Activated T-cell treated with anti-CD3 and anti-CD28 coated beads, Interleukin-2, amount 50 U/mL, for 72 hours (primary cell): ENCODE measurements around the gene SPINT2. TPM values are rescaled to one million over a fixed set of nuclear protein-coding genes. Genes with fewer than 3 reads are reported as not detected.
A peak's percentile ranks its signal among the peaks of the same experiment; 100 is the strongest.

Experiments used
- ATAC-seq, 2 donors: fragments of 150-1000 bp; cut with Tn5 transposase; replicated peaks in 1 of 2; 2 replicates each; pipeline ENCODE4 v1.10.0; 2021; ENCODE audit warnings: moderate library complexity in 2 of 2, mild to moderate bottlenecking in 1 of 2
- DNase-seq, 2 donors: peaks; one replicate each; pipeline ENCODE4 v3.0.0; 2021 to 2022; ENCODE audit warnings: mixed read lengths in 1 of 2
- H3K27ac Mint-ChIP-seq: one replicate; pipeline ENCODE4 v1.8.0; 2022; ENCODE audit warnings: mild to moderate bottlenecking, moderate library complexity, mixed read lengths
- H3K27me3 Mint-ChIP-seq: one replicate; pipeline ENCODE4 v1.8.0; 2022; ENCODE audit warnings: low read depth, mixed read lengths
- H3K36me3 Mint-ChIP-seq, 2 donors: one replicate each; pipeline ENCODE4 v1.8.0; 2022; ENCODE audit warnings: mixed read lengths in 2 of 2, mild to moderate bottlenecking in 1 of 2; ENCODE audit not compliant: insufficient read depth in 2 of 2
- H3K4me1 Mint-ChIP-seq: one replicate; pipeline ENCODE4 v1.8.0; 2022; ENCODE audit warnings: low read depth, mixed read lengths
- H3K4me3 Mint-ChIP-seq, 2 donors: one replicate each; pipeline ENCODE4 v1.8.0; 2022; ENCODE audit warnings: mild to moderate bottlenecking in 2 of 2, mixed read lengths in 2 of 2, moderate library complexity in 2 of 2
- H3K9me3 Mint-ChIP-seq, 2 donors: one replicate each; pipeline ENCODE4 v1.8.0; 2022; ENCODE audit warnings: mixed read lengths in 2 of 2
- total RNA-seq, 2 donors: library from RNA; stranded (reverse); gene quantifications; one replicate each; pipeline ENCODE4 v1.2.3, GENCODE V29; 2022

The SPINT2 gene
- total RNA-seq, 2 donors from 2014 or later: 89.1 to 115 TPM

DNA sequence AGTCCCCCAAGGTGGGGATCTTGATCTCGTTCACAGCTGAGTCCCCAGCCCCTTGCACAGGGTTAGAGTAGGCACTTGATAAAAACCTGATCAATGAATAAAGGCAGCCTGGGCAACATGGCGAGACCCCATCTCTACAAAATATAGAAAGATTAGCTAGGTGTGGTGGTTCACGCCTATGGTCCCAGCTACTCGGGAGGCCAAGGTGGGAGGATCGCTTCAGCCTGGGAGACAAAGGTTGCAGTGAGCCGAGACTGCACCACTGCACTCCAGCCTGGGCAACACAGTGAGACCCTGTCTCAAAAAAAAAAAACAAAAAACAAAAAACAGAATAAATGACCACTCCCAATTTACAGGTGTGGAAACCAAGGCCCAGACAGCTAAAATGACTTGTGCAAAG is 46.6 kb downstream of the SPINT2 start:
- H3K27me3 Mint-ChIP-seq: no peaks in the 10 kb centered on the region
- H3K36me3 Mint-ChIP-seq: peaks cover 2 to 3% of the 10 kb centered on the region in 2 donors
- ATAC-seq: no peak
- H3K4me3 Mint-ChIP-seq: no peak overlapping the region
- H3K9me3 Mint-ChIP-seq: peaks cover 0 to 2% of the 10 kb centered on the region in 2 donors
- peaks cover 30% of the 10 kb centered on the region for H3K4me1 Mint-ChIP-seq
- no peak for DNase-seq
- no peak overlapping the region for H3K27ac Mint-ChIP-seq

- ATAC-seq: peak; percentile 93 to 95
- no peaks in the 10 kb centered on the region for H3K27me3 Mint-ChIP-seq
Measured at GRCh38 chr19:38315657-38316476, 51.5 kb downstream of the SPINT2 start, which contains the start of gene YIF1B. TSS of gene YIF1B (minus strand) at chr19:38315947. CDS start at chr19:38315917, 30 bp downstream.

DNA sequence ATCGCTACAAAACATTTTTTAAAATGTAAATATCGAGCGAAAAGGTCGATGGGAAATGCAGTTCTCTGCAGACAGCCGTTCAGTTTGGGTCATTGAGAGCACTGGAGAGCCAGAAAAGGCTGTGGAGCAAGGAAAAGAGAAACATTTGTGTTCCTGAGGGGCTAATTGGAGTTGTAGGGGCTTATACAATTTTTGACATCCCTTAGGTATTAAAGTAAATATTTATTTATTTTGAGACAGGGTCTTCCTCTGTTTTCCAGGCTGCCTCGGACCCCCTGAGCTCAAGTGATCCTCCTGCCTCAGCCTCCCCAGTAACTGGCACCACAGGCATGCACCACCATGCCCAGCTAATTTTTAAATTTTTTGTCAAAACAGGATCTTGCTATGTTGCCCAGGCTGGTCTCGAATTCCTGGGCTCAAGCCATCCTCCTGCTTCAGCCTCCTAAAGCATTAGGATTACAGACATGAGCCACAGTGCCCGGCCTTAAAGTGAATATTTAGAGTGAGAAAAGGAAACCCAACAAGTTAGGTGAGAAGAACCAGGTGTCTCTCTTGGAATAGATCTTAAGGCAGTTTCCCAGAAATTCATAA is 52.2 kb downstream of the SPINT2 start:
- Mint-ChIP-seq H3K27me3 (no peaks in the 10 kb centered on the region), H3K4me1 (peaks cover 71% of the 10 kb centered on the region), H3K36me3 (no peaks in the 10 kb centered on the region), H3K27ac (peak overlapping the region; percentile 79), H3K9me3 (no peaks in the 10 kb centered on the region), H3K4me3 (peak overlapping the region; percentile 85 to 93)
- DNase-seq: no peak
- ATAC-seq: no peak

More at GRCh38 chr19:38315657-38316476, 51.5 kb downstream of the SPINT2 start, which contains the start of gene YIF1B:
- H3K27ac Mint-ChIP-seq: peak within 1 kb of the TSS; percentile 79
- H3K4me1 Mint-ChIP-seq: peaks cover 67% of the 10 kb centered on the region
- no peaks in the 10 kb centered on the region for H3K36me3 Mint-ChIP-seq
- peak within 1 kb of the TSS; percentile 85 to 93 for H3K4me3 Mint-ChIP-seq
- H3K9me3 Mint-ChIP-seq: no peaks in the 10 kb centered on the region
- peak; percentile 97 for DNase-seq

DNA sequence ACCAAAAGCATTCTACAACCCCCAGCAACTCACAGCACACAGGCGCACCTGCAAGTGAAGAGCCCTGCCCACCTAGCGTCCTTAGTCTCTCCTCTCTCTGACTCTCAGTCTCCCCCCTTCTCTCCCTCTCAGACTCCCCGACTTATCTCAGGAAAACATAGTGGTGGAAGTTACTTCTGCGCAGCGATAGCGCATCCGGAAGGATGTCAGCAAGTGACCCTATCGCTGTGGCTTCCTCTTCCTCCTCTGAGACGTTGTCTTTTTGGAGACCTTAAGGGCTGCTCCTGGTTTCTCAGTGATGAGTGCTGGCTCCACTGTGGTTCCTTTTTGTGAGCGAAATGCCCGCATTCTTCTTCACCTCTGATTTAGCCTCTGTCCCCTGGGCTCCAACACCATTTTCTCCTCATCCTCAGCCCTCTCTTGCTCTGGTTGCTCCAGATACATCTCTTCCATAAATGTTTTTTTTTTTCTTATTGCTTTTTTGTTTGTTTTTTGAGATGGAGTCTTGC is 52.8 kb downstream of the SPINT2 start:
- Mint-ChIP-seq H3K36me3 (no peaks in the 10 kb centered on the region), H3K4me1 (peaks cover 72% of the 10 kb centered on the region), H3K27ac (peak overlapping the region; percentile 49), H3K27me3 (no peaks in the 10 kb centered on the region), H3K4me3 (peak overlapping the region; percentile 85 to 93), H3K9me3 (no peaks in the 10 kb centered on the region)
- peak; percentile 25 to 26 for DNase-seq
- ATAC-seq: no peak

- DNase-seq: no peak
- Mint-ChIP-seq H3K4me1 (peaks cover 61% of the 10 kb centered on the region), H3K27me3 (no peaks in the 10 kb centered on the region), H3K9me3 (no peaks in the 10 kb centered on the region), H3K4me3 (peak overlapping the region; percentile 90 to 93), H3K36me3 (no peaks in the 10 kb centered on the region), H3K27ac (peak overlapping the region; percentile 23)
- no peak for ATAC-seq
Measured at GRCh38 chr19:38318660-38319059, 54.3 kb downstream of the SPINT2 start.

DNA sequence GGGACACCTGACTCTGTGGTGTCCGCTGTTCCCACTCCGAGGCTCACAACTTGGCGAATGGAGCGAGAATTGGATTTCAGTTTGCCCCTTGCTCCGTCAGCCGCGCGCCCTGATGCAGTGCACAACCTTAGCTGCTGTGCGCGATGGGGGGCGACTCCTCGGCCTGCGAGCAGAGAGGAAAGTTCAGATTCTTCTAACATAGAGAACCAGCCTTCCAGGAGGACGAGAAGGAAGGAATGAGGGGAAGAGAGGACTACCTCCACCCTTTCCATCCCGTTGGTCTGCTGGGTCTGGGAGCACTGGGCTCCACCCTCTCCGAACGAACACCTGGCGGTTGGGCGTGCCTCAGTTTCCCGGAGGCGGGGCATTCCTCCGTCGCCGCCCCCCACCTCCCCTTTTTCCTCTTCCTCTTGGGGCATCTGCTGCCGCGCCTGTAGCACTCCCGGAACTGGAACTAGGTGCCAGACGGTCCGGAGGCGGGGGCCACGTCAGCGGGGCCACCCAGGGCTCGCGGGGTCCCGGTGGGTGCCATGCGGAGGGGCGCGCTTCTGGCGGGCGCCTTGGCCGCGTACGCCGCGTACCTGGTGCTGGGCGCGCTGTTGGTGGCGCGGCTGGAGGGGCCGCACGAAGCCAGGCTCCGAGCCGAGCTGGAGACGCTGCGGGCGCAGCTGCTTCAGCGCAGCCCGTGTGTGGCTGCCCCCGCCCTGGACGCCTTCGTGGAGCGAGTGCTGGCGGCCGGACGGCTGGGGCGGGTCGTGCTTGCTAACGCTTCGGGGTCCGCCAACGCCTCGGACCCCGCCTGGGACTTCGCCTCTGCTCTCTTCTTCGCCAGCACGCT is 55.3 kb downstream of the SPINT2 start, which contains the start of gene KCNK6:
Gene KCNK6, plus strand, starts transcription at position 425 of the 838 bp plus-strand sequence. Its CDS starts 106 bp downstream, at position 531.
- Mint-ChIP-seq H3K4me1 (peaks cover 55% of the 10 kb centered on the region), H3K9me3 (no peaks in the 10 kb centered on the region), H3K36me3 (no peaks in the 10 kb centered on the region), H3K27ac (peak within 1 kb of the TSS; percentile 23), H3K27me3 (no peaks in the 10 kb centered on the region), H3K4me3 (peak within 1 kb of the TSS; percentile 90 to 93)
- DNase-seq (peak; percentile 61 to 70), ATAC-seq (peak; percentile 3 to 33)

DNA sequence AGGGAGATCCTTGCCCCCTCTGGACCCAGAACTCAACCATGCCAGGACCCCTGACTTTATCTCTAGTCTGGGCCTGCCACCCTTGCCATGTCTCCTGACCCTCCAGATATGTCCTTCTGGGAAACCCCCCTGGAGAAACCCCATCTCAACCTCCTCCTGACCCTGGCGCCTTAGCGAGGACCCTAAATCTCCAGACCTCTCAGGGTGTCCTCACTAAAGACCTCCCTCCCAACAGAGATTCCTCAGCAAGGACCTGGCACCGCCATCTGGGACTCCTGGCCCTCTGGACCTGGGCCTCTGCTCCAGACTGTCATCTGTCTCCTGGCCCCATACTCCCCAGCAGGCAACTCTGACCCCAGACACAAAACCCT is 56.6 kb downstream of the SPINT2 start:
- Mint-ChIP-seq H3K27ac (peak overlapping the region; percentile 14), H3K27me3 (no peaks in the 10 kb centered on the region), H3K4me1 (peaks cover 48% of the 10 kb centered on the region), H3K4me3 (peak overlapping the region; percentile 90 to 93), H3K9me3 (no peaks in the 10 kb centered on the region), H3K36me3 (peaks cover 0 to 4% of the 10 kb centered on the region in 2 donors)
- DNase-seq (no peak), ATAC-seq (no peak)

DNA sequence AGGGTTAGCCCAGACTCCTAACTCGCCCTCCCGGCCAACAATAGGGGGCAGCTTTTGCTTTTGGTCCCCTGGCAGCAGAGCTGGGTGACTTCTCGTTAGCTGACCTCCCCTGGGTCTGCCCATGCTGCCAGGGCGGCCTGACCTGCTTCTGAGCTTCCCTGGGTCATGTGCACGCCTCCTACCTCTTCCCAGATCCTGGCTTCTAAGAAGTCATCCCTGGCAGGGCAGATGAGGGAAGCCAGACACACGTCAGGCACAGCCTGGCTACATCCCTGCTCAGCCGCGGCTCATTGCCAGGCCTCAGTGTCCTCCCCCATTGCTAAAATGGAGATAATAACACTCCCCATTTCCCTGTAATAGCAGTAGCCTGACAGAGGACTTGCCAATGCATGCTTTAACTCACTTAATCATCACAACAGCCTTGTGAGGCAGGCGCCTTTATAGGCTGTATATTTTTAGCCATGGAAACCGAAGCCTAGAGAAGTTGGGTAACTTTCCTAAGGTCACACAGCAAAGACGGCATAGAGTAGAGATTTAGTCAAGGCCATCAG is 57.3 kb downstream of the SPINT2 start:
- peak overlapping the region; percentile 1 for H3K27ac Mint-ChIP-seq

DNA sequence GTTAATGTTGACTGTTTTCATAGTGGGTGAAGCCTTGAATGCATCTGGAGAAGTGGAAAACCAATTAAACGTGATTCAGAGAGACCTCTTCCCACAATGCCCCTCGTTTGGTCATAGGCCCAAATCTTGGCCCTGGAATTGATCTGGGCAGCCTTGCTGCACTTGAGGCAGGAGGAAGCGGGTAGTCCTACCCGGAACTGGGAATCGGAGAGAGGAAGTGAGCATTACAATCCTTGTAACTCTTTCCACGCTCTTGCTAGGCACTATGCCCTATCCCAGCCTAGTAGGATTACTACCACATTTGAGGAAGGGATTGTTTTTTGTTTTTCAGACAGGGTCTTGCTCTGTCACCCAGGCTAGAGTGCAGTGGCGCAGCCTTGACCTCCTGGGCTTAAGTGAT is 58.9 kb downstream of the SPINT2 start:
- no peaks in the 10 kb centered on the region for H3K9me3 Mint-ChIP-seq
- H3K27ac Mint-ChIP-seq: no peak overlapping the region
- peaks cover 3 to 10% of the 10 kb centered on the region in 2 donors for H3K36me3 Mint-ChIP-seq
- H3K4me1 Mint-ChIP-seq: peaks cover 31% of the 10 kb centered on the region
- ATAC-seq (no peak), DNase-seq (no peak)
- H3K4me3 Mint-ChIP-seq: no peak overlapping the region
- no peaks in the 10 kb centered on the region for H3K27me3 Mint-ChIP-seq

More for the DNA sequence above, 57.3 kb downstream of the SPINT2 start:
- no peaks in the 10 kb centered on the region for H3K9me3 Mint-ChIP-seq
- peaks cover 0 to 4% of the 10 kb centered on the region in 2 donors for H3K36me3 Mint-ChIP-seq
- H3K27me3 Mint-ChIP-seq: no peaks in the 10 kb centered on the region
- peak overlapping the region; percentile 90 to 93 for H3K4me3 Mint-ChIP-seq
- DNase-seq (no peak), ATAC-seq (no peak)
- H3K4me1 Mint-ChIP-seq: peaks cover 41% of the 10 kb centered on the region

GRCh38 chr19:38324431-38324830 is 60.1 kb downstream of the SPINT2 start:
- Mint-ChIP-seq H3K4me3 (no peak overlapping the region), H3K27ac (no peak overlapping the region), H3K36me3 (peaks cover 3 to 10% of the 10 kb centered on the region in 2 donors), H3K4me1 (peaks cover 19% of the 10 kb centered on the region), H3K27me3 (no peaks in the 10 kb centered on the region), H3K9me3 (no peaks in the 10 kb centered on the region)
- DNase-seq (no peak), ATAC-seq (no peak)

- Mint-ChIP-seq H3K4me1 (peaks cover 4% of the 10 kb centered on the region), H3K36me3 (peaks cover 3 to 10% of the 10 kb centered on the region in 2 donors), H3K4me3 (no peak overlapping the region), H3K9me3 (no peaks in the 10 kb centered on the region), H3K27me3 (no peaks in the 10 kb centered on the region), H3K27ac (no peak overlapping the region)
- DNase-seq (no peak), ATAC-seq (no peak)
Measured at GRCh38 chr19:38326591-38326990, 62.2 kb downstream of the SPINT2 start.

- Mint-ChIP-seq H3K27me3 (no peaks in the 10 kb centered on the region), H3K9me3 (no peaks in the 10 kb centered on the region), H3K4me3 (no peak overlapping the region), H3K27ac (no peak overlapping the region), H3K36me3 (peaks cover 3 to 10% of the 10 kb centered on the region in 2 donors), H3K4me1 (no peaks in the 10 kb centered on the region)
- no peak for ATAC-seq
- DNase-seq: no peak
Measured at GRCh38 chr19:38329651-38330050, 65.3 kb downstream of the SPINT2 start.
